Measurements from ENCODE around the gene CFTR. TPM values are rescaled to one million over a fixed set of nuclear protein-coding genes. Genes with fewer than 3 reads are reported as not detected.

The CFTR gene
- total and polyA plus RNA-seq, 9 of the 15 experiments (the other 6 are each of a cell fraction or from before 2014, with no cell fraction given) = 0.20 TPM; not detected in 8

- no peak for FAIRE-seq
- DNase-seq (ENCODE audit: extremely low read depth in 1 of 4, low spot score in 3 of 4) = no peak
- H3K4me3 ChIP-seq = no peak overlapping the region
- H3K9me3 ChIP-seq (replicated peaks; ENCODE audit: control insufficient read depth, insufficient read depth, low read depth, low read length) = no peaks in the 10 kb centered on the region
- no peaks in the 10 kb centered on the region for H3K4me1 ChIP-seq (replicated peaks in 1 of 2; ENCODE audit: control insufficient read depth in 2 of 2, insufficient read depth in 2 of 2, low read length in 2 of 2)
- CTCF ChIA-PET (ENCODE audit: low intra/inter-chr PET ratio) = no interaction called here
- no peaks in the 10 kb centered on the region for H3K9me1 ChIP-seq (ENCODE audit: control insufficient read depth, insufficient read depth, low read length)
- intact Hi-C loops (cut with micrococcal nuclease) (no loop called here), in situ Hi-C loops (cut with MboI) (no loop called here)
- H3K27ac ChIP-seq (ENCODE audit: extremely low read depth, low read depth, low read length) = no peak overlapping the region
- H3K36me3 ChIP-seq (ENCODE audit: control insufficient read depth, insufficient read depth, low read length) = no peaks in the 10 kb centered on the region
- H2AFZ ChIP-seq (ENCODE audit: low read depth, low read length) = no peak overlapping the region
- POLR2A ChIA-PET = no interaction called here
- H3K4me2 ChIP-seq (ENCODE audit: insufficient read depth, low read length) = no peak overlapping the region
- ATAC-seq = no peak
- no peaks in the 10 kb centered on the region for H3K79me2 ChIP-seq (ENCODE audit: control insufficient read depth, insufficient read depth, low read length)
- BruUV-seq (replicated peaks) = no TSS peak
- H3K27me3 ChIP-seq (ENCODE audit: control insufficient read depth in 2 of 2, insufficient read depth in 2 of 2, low read length in 2 of 2) = no peaks in the 10 kb centered on the region
- no peak overlapping the region for H3K9ac ChIP-seq (ENCODE audit: insufficient read depth in 1 of 2, low read depth in 2 of 2, low read length in 2 of 2)
- H4K20me1 ChIP-seq (replicated peaks; ENCODE audit: control insufficient read depth, insufficient read depth, low read length) = no peaks in the 10 kb centered on the region
- TF ChIP-seq, protein P1, sequence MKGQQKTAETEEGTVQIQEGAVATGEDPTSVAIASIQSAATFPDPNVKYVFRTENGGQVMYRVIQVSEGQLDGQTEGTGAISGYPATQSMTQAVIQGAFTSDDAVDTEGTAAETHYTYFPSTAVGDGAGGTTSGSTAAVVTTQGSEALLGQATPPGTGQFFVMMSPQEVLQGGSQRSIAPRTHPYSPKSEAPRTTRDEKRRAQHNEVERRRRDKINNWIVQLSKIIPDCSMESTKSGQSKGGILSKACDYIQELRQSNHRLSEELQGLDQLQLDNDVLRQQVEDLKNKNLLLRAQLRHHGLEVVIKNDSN (CRISPR knock-in tag; IDR thresholded peaks at IDR 0.05) = no peak
- no peak for TF ChIP-seq ZNF644 (tag; IDR thresholded peaks at IDR 0.05; ENCODE audit: low read depth)
- TF ChIP-seq, protein P2, sequence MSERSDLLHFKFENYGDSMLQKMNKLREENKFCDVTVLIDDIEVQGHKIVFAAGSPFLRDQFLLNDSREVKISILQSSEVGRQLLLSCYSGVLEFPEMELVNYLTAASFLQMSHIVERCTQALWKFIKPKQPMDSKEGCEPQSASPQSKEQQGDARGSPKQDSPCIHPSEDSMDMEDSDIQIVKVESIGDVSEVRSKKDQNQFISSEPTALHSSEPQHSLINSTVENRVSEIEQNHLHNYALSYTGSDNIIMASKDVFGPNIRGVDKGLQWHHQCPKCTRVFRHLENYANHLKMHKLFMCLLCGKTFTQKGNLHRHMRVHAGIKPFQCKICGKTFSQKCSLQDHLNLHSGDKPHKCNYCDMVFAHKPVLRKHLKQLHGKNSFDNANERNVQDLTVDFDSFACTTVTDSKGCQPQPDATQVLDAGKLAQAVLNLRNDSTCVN (CRISPR knock-in tag; IDR thresholded peaks at IDR 0.05) = no peak
- TF ChIP-seq, protein P3, sequence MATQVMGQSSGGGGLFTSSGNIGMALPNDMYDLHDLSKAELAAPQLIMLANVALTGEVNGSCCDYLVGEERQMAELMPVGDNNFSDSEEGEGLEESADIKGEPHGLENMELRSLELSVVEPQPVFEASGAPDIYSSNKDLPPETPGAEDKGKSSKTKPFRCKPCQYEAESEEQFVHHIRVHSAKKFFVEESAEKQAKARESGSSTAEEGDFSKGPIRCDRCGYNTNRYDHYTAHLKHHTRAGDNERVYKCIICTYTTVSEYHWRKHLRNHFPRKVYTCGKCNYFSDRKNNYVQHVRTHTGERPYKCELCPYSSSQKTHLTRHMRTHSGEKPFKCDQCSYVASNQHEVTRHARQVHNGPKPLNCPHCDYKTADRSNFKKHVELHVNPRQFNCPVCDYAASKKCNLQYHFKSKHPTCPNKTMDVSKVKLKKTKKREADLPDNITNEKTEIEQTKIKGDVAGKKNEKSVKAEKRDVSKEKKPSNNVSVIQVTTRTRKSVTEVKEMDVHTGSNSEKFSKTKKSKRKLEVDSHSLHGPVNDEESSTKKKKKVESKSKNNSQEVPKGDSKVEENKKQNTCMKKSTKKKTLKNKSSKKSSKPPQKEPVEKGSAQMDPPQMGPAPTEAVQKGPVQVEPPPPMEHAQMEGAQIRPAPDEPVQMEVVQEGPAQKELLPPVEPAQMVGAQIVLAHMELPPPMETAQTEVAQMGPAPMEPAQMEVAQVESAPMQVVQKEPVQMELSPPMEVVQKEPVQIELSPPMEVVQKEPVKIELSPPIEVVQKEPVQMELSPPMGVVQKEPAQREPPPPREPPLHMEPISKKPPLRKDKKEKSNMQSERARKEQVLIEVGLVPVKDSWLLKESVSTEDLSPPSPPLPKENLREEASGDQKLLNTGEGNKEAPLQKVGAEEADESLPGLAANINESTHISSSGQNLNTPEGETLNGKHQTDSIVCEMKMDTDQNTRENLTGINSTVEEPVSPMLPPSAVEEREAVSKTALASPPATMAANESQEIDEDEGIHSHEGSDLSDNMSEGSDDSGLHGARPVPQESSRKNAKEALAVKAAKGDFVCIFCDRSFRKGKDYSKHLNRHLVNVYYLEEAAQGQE (IDR thresholded peaks at IDR 0.05; ENCODE audit: borderline replicate concordance) = no peak
- TF ChIP-seq, protein P3 (CRISPR knock-in tag; IDR thresholded peaks at IDR 0.05; ENCODE audit: low read depth) = no peak
- TF ChIP-seq, protein P4, sequence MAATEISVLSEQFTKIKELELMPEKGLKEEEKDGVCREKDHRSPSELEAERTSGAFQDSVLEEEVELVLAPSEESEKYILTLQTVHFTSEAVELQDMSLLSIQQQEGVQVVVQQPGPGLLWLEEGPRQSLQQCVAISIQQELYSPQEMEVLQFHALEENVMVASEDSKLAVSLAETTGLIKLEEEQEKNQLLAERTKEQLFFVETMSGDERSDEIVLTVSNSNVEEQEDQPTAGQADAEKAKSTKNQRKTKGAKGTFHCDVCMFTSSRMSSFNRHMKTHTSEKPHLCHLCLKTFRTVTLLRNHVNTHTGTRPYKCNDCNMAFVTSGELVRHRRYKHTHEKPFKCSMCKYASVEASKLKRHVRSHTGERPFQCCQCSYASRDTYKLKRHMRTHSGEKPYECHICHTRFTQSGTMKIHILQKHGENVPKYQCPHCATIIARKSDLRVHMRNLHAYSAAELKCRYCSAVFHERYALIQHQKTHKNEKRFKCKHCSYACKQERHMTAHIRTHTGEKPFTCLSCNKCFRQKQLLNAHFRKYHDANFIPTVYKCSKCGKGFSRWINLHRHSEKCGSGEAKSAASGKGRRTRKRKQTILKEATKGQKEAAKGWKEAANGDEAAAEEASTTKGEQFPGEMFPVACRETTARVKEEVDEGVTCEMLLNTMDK (IDR thresholded peaks at IDR 0.05; ENCODE audit: borderline replicate concordance, insufficient read depth, low read depth, low read length, poor library complexity, severe bottlenecking) = no peak
- TF ChIP-seq ZNF41 (CRISPR knock-in tag; conservative IDR thresholded peaks at IDR 0.05) = no peak
- no peak for TF ChIP-seq DMBX1 (CRISPR knock-in tag; IDR thresholded peaks at IDR 0.05; ENCODE audit: borderline replicate concordance)
- TF ChIP-seq TRIM28 (IDR thresholded peaks at IDR 0.05) = no peak
- no peak for TF ChIP-seq DNMT1 (IDR thresholded peaks at IDR 0.05)
Observed at GRCh38 chr7:117572856-117573620, 93.2 kb downstream of the CFTR start.
